ENCODE measurements around the gene BABAM2. TPM values are rescaled to one million over a fixed set of nuclear protein-coding genes. Genes with fewer than 3 reads are reported as not detected.

BABAM2 gene
- total RNA-seq, 1 experiment from 2014 or later = 27.1 TPM

DNA sequence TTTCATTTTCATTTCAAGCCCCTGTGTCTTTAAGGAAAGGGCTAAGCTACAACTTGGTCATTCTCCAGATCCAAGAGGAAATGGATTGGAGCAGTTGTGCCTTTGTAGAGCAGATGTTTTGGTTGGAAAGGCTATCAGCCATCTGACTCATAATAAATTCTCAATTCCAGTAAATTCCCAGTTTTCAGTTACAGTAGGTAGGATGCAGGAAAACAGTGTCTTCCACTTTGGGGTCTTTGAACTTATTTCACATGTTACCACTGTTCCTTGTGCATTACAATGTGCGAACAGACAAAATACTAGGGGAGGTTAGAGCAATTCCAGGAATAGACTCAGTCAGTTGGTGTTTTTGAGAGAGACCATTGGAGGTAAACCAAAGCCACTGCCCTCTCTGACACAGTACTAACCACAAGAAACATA, 211.9 kb downstream of the BABAM2 start:
- H3K4me1 ChIP-seq (ENCODE audit: insufficient read depth, low read length) = no peaks in the 10 kb centered on the region
- no peak overlapping the region for H2AFZ ChIP-seq (ENCODE audit: low read length)
- H3K79me1 ChIP-seq (ENCODE audit: insufficient read depth, low read depth, low read length, poor library complexity, severe bottlenecking) = no peaks in the 10 kb centered on the region
- H3K23me2 ChIP-seq (ENCODE audit: insufficient read length, low read depth, low read length, poor library complexity, severe bottlenecking) = no peaks in the 10 kb centered on the region
- H3K4ac ChIP-seq (ENCODE audit: low read depth, low read length) = no peak overlapping the region
- H4K5ac ChIP-seq (ENCODE audit: insufficient read length, low read depth, low read length) = no peak overlapping the region
- WGBS (ENCODE audit: extremely low coverage, insufficient read length, low lambda C conversion rate) = no CpG with 5 or more reads among the region's 1 CpG
- no peak overlapping the region for H2BK120ac ChIP-seq (ENCODE audit: low read depth, low read length, poor library complexity, severe bottlenecking)
- no peak overlapping the region for H2AK5ac ChIP-seq (ENCODE audit: insufficient read length, low read length)
- H3K27ac ChIP-seq (ENCODE audit: insufficient read length, low read depth, low read length) = no peak overlapping the region
- no peaks in the 10 kb centered on the region for H3K79me2 ChIP-seq (ENCODE audit: insufficient read depth, low read length)
- no peak overlapping the region for H3K18ac ChIP-seq (ENCODE audit: insufficient read length, low read depth, low read length)
- H3K14ac ChIP-seq (ENCODE audit: insufficient read depth, low read length) = no peak overlapping the region
- no peaks in the 10 kb centered on the region for H3K9me3 ChIP-seq (ENCODE audit: control insufficient read depth, low read depth, low read length)
- no peak overlapping the region for H3K9ac ChIP-seq (ENCODE audit: extremely low read depth, insufficient read length, low read length)
- no peak overlapping the region for H3K27ac Mint-ChIP-seq
- no peak overlapping the region for H2BK20ac ChIP-seq (ENCODE audit: low read depth, low read length, poor library complexity, severe bottlenecking)
- H2BK5ac ChIP-seq (ENCODE audit: insufficient read length, low read length) = no peak overlapping the region
- H2BK15ac ChIP-seq (ENCODE audit: low read depth, low read length) = no peak overlapping the region
- H3K27me3 Mint-ChIP-seq (ENCODE audit: low read depth) = no peaks in the 10 kb centered on the region
- H3K36me3 Mint-ChIP-seq (ENCODE audit: insufficient read depth in 1 of 3, low read depth in 3 of 3) = no peaks in the 10 kb centered on the region
- no peak overlapping the region for H3K56ac ChIP-seq (ENCODE audit: insufficient read length, low read depth, low read length)
- no peaks in the 10 kb centered on the region for H4K20me1 ChIP-seq (ENCODE audit: control insufficient read depth, insufficient read depth, insufficient read length)
- no peak overlapping the region for H4K8ac ChIP-seq (replicated peaks; ENCODE audit: insufficient read length, low read depth, low read length)
- no peaks in the 10 kb centered on the region for H3K9me3 Mint-ChIP-seq
- H3K4me1 Mint-ChIP-seq = no peaks in the 10 kb centered on the region
- H3T11ph ChIP-seq (ENCODE audit: low read length) = no peak overlapping the region
- no peak overlapping the region for H4K91ac ChIP-seq (ENCODE audit: insufficient read length, low read depth, low read length)
- no peak for DNase-seq
- no peak overlapping the region for H3K23ac ChIP-seq (ENCODE audit: insufficient read length, low read depth, low read length)
- no peak overlapping the region for H3K4me3 Mint-ChIP-seq
- no peaks in the 10 kb centered on the region; the same call in 1 of the 2 replicates for H3K27me3 ChIP-seq (ENCODE audit: insufficient read depth, low read length)
- H2BK12ac ChIP-seq (ENCODE audit: insufficient read length, low read depth, low read length) = no peak overlapping the region
- TF ChIP-seq CTCF (conservative IDR thresholded peaks at IDR 0.05) = no peak
- no peak overlapping the region for H3K4me2 ChIP-seq (ENCODE audit: insufficient read depth, insufficient read length, low read length)

Measured in H9 (cell line).